Kidney glomerular epithelial cell (primary cell): ENCODE measurements around the gene ETV6.
"Not testable (repeated sequence)": the region's sequence is repeated elsewhere in the genome, so short reads cannot be mapped to it uniquely, and the experiment has no call there.

Source experiments
- DNase-seq: peaks from one replicate; lab custom pipeline; 2025; lab: John Stamatoyannopoulos, UW

Gene ETV6

GRCh38 chr12:11884706-11885105, 235.2 kb downstream of the ETV6 start:
- peak; percentile 21 for DNase-seq

- peak; percentile 55 for DNase-seq
Measured at GRCh38 chr12:11885261-11886038, 236.0 kb downstream of the ETV6 start.

- no peak for DNase-seq
Measured at GRCh38 chr12:11886339-11886738, 236.9 kb downstream of the ETV6 start.

- DNase-seq: no peak
Measured at GRCh38 chr12:11888029-11888428, 238.6 kb downstream of the ETV6 start.

GRCh38 chr12:11891346-11891745, 241.9 kb downstream of the ETV6 start:
- no peak for DNase-seq

- no peak for DNase-seq
Measured at GRCh38 chr12:11891754-11892386, 242.4 kb downstream of the ETV6 start.

- DNase-seq: no peak
Measured at GRCh38 chr12:11893998-11894397, 244.5 kb downstream of the ETV6 start.

GRCh38 chr12:11894890-11895289, 245.4 kb downstream of the ETV6 start:
- no peak for DNase-seq

GRCh38 chr12:11895421-11896078, 246.1 kb downstream of the ETV6 start:
- DNase-seq: no peak

GRCh38 chr12:11896417-11896929, 247.0 kb downstream of the ETV6 start:
- no peak for DNase-seq

- no peak for DNase-seq
Measured at GRCh38 chr12:11897923-11898322, 248.4 kb downstream of the ETV6 start.

GRCh38 chr12:11901701-11902524, 252.4 kb downstream of the ETV6 start:
- DNase-seq: no peak

- no peak for DNase-seq
Measured at GRCh38 chr12:11902525-11902875, 253.0 kb downstream of the ETV6 start.

GRCh38 chr12:11904124-11904523, 254.7 kb downstream of the ETV6 start:
- no peak for DNase-seq

- no peak for DNase-seq
Measured at GRCh38 chr12:11905534-11905933, 256.1 kb downstream of the ETV6 start.

- no peak for DNase-seq
Measured at GRCh38 chr12:11906286-11906935, 256.9 kb downstream of the ETV6 start.

- DNase-seq: no peak
Measured at GRCh38 chr12:11907625-11908024, 258.2 kb downstream of the ETV6 start.

- not testable (repeated sequence) for DNase-seq
Measured at GRCh38 chr12:11909406-11909805, 259.9 kb downstream of the ETV6 start.

GRCh38 chr12:11916113-11916512, 266.6 kb downstream of the ETV6 start:
- DNase-seq: no peak

GRCh38 chr12:11916771-11917170, 267.3 kb downstream of the ETV6 start:
- DNase-seq: no peak

GRCh38 chr12:11917501-11917900, 268.0 kb downstream of the ETV6 start:
- no peak for DNase-seq

GRCh38 chr12:11920231-11920630, 270.8 kb downstream of the ETV6 start:
- DNase-seq: no peak
